GM12872 (cell line): ENCODE results near the gene C15orf61.

Source experiments
- TF ChIP-seq, protein P1 (sequence below): IDR thresholded peaks from 3 replicates; pipeline ENCODE4 v1.5.1; 2011; ENCODE audit warnings: low read depth, mild to moderate bottlenecking, low read length, moderate library complexity; ENCODE audit not compliant: insufficient read depth

C15orf61 gene

DNA sequence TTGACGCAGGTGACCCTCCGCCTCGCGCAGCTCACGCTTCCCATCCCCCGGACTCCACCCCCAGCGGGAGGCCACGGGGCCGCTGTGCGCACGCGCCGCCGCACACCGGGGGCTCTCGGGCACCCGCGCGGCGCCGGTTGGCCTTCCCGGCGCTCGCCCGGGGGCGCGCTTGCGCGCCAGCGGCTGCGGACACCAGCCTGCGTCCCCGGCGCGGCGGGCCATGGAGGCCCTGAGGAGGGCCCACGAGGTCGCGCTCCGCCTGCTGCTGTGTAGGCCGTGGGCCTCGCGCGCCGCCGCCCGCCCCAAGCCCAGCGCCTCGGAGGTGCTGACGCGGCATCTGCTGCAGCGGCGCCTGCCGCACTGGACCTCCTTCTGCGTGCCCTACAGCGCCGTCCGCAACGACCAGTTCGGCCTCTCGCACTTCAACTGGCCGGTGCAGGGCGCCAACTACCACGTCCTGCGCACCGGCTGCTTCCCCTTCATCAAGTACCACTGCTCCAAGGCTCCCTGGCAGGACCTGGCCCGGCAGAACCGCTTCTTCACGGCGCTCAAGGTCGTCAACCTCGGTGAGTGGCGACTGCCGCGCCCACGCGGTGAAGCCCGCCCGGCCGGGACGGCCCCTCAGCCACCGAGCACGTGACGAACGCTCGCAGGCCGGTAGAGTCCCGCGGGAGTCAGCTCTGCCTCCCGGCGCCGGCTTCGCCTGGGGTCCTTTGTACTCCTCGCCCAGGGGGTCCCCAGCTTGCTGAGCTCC is at the start of gene C15orf61:
C15orf61 (plus strand) TSS at position 103 of the 754 bp plus-strand sequence; CDS start at position 221, 118 bp downstream.
- TF ChIP-seq, protein P1, sequence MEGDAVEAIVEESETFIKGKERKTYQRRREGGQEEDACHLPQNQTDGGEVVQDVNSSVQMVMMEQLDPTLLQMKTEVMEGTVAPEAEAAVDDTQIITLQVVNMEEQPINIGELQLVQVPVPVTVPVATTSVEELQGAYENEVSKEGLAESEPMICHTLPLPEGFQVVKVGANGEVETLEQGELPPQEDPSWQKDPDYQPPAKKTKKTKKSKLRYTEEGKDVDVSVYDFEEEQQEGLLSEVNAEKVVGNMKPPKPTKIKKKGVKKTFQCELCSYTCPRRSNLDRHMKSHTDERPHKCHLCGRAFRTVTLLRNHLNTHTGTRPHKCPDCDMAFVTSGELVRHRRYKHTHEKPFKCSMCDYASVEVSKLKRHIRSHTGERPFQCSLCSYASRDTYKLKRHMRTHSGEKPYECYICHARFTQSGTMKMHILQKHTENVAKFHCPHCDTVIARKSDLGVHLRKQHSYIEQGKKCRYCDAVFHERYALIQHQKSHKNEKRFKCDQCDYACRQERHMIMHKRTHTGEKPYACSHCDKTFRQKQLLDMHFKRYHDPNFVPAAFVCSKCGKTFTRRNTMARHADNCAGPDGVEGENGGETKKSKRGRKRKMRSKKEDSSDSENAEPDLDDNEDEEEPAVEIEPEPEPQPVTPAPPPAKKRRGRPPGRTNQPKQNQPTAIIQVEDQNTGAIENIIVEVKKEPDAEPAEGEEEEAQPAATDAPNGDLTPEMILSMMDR = no peak

DNA sequence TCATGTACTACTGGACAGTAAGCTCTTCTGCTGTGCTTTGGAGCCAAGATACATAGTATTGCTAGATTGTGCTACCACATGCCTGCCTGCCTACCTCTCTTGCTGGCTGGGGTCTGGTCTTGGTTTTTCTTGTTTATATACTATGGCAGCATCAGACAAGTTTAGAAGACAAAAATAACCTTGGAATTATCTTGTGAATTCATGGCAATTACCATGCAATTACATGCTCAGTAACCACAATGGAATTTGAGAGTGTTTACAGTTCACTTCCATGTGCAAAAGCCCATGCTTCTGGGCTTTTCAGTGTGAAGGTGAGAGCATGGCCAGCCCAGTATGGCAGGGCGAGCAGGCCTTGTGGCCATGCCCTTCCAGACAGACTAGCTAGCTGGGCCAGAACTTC is 48.0 kb upstream of the C15orf61 start:
- TF ChIP-seq, protein P1 = no peak

DNA sequence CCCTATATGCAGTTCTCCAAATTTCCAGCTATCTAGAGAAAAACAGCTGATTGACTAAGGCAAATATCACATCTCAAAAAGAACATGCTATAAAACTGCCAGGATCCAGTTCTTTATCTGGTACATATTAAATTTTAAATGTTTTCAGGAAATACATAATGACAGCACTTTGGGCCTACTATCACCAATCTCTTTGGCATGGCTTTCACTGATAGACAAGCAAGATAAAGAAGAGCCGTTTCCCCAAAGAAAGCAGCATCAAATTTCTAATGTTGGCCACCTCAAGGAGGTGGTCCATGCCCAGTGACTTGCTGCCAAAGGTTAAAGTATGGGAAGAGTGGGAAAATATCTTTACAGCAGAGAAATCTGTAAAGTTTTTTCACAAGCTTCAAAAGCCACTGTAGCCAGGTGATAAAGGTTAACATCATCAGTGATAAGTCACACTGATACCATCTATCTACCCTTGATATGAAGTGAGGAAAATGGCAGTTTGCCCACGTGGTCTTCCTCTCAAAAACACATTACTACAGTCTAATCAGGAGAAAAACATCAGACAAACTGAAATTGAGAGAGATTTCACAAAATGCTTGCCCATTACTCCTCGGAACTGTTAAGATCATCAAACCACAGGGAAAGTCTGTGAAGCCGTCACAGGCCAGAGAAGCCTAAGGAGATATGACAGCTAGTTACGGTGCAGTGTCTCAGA is 46.4 kb upstream of the C15orf61 start:
- TF ChIP-seq, protein P1 = no peak

DNA sequence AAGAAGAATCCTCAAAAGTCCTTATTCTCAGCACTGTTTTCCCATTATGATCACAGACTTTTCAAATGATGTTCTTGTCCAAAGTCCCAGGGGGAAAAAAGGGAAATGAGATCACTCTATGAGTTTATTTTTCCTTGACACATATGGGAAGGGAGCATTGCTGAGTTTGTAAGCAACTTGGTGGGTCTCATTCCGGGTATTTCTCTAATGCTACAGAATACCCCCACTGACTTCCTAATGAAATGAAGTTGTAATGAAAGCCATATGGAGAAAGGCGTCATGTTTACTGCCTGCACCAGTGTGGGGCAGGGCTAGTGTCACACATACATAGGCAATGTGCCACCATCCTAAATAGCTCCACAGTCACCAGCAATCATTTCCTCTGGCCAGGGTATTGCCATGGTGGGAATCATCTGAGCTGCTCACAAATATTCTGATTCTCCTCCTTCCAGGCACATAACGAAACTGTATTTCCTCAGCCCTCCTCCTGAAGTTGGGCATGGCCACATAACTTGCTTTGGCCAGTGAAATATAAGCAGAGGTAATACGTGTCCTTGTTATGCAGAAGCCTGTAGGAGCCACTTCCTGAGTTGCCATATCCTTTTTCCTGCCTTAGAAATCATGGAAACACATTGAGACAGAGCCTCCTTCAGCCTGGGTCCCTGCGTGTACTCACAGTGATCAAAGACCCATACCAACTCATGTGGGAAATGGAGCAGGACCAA is 41.0 kb upstream of the C15orf61 start:
- TF ChIP-seq, protein P1 = no peak

DNA sequence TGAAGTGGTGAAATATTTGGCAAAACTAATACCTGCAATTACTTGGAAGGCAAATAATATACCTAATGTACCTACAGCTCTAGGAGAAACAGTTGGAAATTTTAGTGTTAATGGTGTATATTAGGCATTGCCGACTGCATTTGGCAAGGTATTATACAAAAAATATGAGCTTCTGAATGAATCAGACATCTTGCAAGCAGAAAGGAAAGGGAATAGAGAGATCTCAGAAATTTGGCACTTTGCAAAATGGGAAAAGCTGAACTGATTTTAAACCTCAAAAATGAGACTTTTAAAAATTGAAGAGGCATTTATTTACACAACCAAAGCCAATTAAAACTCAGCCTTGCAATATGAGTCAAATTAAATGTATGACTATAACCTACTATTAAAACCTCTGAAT is 40.2 kb upstream of the C15orf61 start:
- TF ChIP-seq, protein P1 = no peak

DNA sequence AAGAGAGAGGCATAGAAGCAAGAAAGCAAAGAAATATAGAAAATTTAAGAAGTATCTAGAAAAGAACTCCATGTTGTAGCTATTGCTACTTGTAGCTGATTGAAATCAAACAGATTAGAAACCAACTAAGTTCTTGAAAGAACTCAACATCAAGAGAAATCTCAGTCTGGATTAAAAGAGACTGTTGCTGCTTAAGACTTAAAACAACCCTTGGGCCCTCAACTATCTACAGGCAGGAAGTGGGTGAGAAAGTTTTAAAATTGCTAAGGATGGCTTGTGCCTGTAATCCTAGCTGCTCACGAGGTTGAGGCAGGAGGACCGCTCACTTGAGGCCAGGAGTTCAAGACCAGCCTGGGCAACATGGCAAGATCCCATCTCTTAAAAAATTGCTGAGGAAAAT is 39.3 kb upstream of the C15orf61 start:
- TF ChIP-seq, protein P1 = no peak

DNA sequence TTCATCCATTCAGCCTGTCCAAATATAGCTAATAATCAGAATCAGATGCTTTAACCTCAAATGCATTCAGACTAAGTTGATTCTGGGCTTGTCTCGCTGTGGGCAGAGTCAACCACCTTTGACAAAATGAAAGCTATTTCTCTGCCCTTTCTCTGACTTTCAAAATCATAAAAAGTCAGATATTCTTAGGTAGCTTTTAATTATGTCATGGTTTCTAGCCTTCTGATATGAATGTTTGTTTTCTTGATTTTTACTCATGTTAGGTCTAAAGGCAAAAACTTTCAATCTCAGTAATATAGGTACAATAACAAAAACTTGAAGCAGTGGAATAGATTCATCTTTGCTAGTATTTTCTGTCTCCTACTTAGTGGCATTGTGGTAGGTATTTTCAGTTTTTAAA is 25.3 kb upstream of the C15orf61 start:
- TF ChIP-seq, protein P1 = no peak
